GM23338 (cell line): ENCODE measurements around the gene PVR. TPM values are rescaled to one million over a fixed set of nuclear protein-coding genes. Genes with fewer than 3 reads are reported as not detected.

Experiments
- ATAC-seq: fragments of 200-7000 bp; cut with Tn5 transposase; 3 replicates; pipeline ENCODE4 v1.9.1; 2020
- DNase-seq: peaks from one replicate; pipeline ENCODE4 v3.0.0-alpha.2; 2015; ENCODE audit warnings: low spot score
- H2AFZ ChIP-seq: fragments of 200-600 bp; sonication (generic); 2 replicates; pipeline ENCODE4 v1.8.0; 2016; ENCODE audit warnings: antibody characterized with exemption, mild to moderate bottlenecking, moderate library complexity
- H3F3A ChIP-seq: fragments of 200-600 bp; sonication (generic); replicated peaks from 2 replicates; pipeline ENCODE4 v1.8.0; 2017; ENCODE audit warnings: antibody characterized with exemption, mixed run types, low read depth
- H3K27ac ChIP-seq: fragments of 200-600 bp; sonication (generic); 2 replicates; pipeline ENCODE4 v1.6.1; 2016; ENCODE audit warnings: low read depth
- H3K27me3 ChIP-seq: fragments of 200-600 bp; sonication (generic); 2 replicates; pipeline ENCODE4 v1.8.0; 2016; ENCODE audit warnings: mild to moderate bottlenecking, mixed run types, moderate library complexity; ENCODE audit not compliant: insufficient read depth
- H3K36me3 ChIP-seq: fragments of 200-600 bp; sonication (generic); 2 replicates; pipeline ENCODE4 v1.8.0; 2016; ENCODE audit warnings: mild to moderate bottlenecking; ENCODE audit not compliant: insufficient read depth
- H3K4me1 ChIP-seq: fragments of 200-600 bp; sonication (generic); 2 replicates; pipeline ENCODE4 v1.8.0; 2016; ENCODE audit warnings: mild to moderate bottlenecking, moderate library complexity; ENCODE audit not compliant: insufficient read depth
- H3K4me2 ChIP-seq: fragments of 200-600 bp; sonication (generic); 2 replicates; pipeline ENCODE4 v1.7.1; 2017; ENCODE audit warnings: mixed run types
- H3K4me3 ChIP-seq: fragments of 200-600 bp; sonication (generic); 2 replicates; pipeline ENCODE4 v1.6.1; 2016; ENCODE audit warnings: mixed run types
- H3K79me2 ChIP-seq: fragments of 200-600 bp; sonication (generic); replicated peaks from 2 replicates; pipeline ENCODE4 v1.8.0; 2017; ENCODE audit warnings: mild to moderate bottlenecking; ENCODE audit not compliant: insufficient read depth
- H3K9me2 ChIP-seq: fragments of 200-600 bp; sonication (generic); 2 replicates; pipeline ENCODE4 v1.8.0; 2017; ENCODE audit not compliant: insufficient read depth
- H4K20me1 ChIP-seq: fragments of 200-600 bp; sonication (generic); replicated peaks from 2 replicates; pipeline ENCODE4 v1.8.0; 2017; ENCODE audit warnings: mild to moderate bottlenecking; ENCODE audit not compliant: insufficient read depth
- H3K27ac Mint-ChIP-seq: 2 replicates; pipeline ENCODE4 v1.8.0; 2020; ENCODE audit warnings: inconsistent platforms, mild to moderate bottlenecking, moderate library complexity, mixed read lengths
- H3K27me3 Mint-ChIP-seq: 3 replicates; pipeline ENCODE4 v1.8.0; 2022; ENCODE audit warnings: low read depth, mild to moderate bottlenecking, moderate library complexity, mixed read lengths, inconsistent platforms; ENCODE audit not compliant: insufficient read depth, poor library complexity
- H3K36me3 Mint-ChIP-seq: 3 replicates; pipeline ENCODE4 v1.8.0; 2021; ENCODE audit warnings: low read depth, mild to moderate bottlenecking, inconsistent platforms, moderate library complexity, mixed read lengths
- H3K4me1 Mint-ChIP-seq: 3 replicates; pipeline ENCODE4 v1.8.0; 2020; ENCODE audit warnings: mild to moderate bottlenecking, inconsistent platforms, mixed read lengths
- H3K4me3 Mint-ChIP-seq: 3 replicates; pipeline ENCODE4 v1.8.0; 2021; ENCODE audit warnings: moderate library complexity, mild to moderate bottlenecking, inconsistent platforms, mixed read lengths
- H3K9me3 Mint-ChIP-seq: 3 replicates; pipeline ENCODE4 v1.8.0; 2020; ENCODE audit warnings: moderate library complexity, mild to moderate bottlenecking, inconsistent platforms, mixed read lengths
- EZH2phosphoT487 ChIP-seq: fragments of 200-600 bp; sonication (generic); IDR thresholded peaks from one replicate; pipeline ENCODE4 v1.8.1; 2018; ENCODE audit warnings: antibody characterized with exemption; ENCODE audit not compliant: unreplicated experiment
- JUNB ChIP-seq: IDR thresholded peaks from one replicate; pipeline ENCODE4 v1.6.1; 2016; ENCODE audit warnings: antibody characterized with exemption; ENCODE audit not compliant: unreplicated experiment
- NANOG ChIP-seq: IDR thresholded peaks from 2 replicates; pipeline ENCODE4 v1.6.1; 2016; ENCODE audit warnings: antibody characterized with exemption, borderline replicate concordance
- POLR2AphosphoS5 ChIP-seq: IDR thresholded peaks from 2 replicates; pipeline ENCODE4 v1.6.1; 2016; ENCODE audit warnings: antibody characterized with exemption, low read depth
- REST ChIP-seq: IDR thresholded peaks from one replicate; pipeline ENCODE4 v1.6.1; 2018; ENCODE audit warnings: antibody characterized with exemption; ENCODE audit not compliant: unreplicated experiment
- ZNF114 ChIP-seq: fragments of 250-450 bp; sonication (Bioruptor Pico); IDR thresholded peaks from 2 replicates; pipeline ENCODE4 v1.5.0; 2020; ENCODE audit warnings: mild to moderate bottlenecking, moderate library complexity
- ZNF331 ChIP-seq: fragments of 250-450 bp; sonication (Bioruptor Pico); IDR thresholded peaks from 2 replicates; pipeline ENCODE4 v1.5.0; 2020; ENCODE audit warnings: low read depth, mild to moderate bottlenecking, moderate library complexity
- polyA plus RNA-seq: library from polyadenylated mRNA; unstranded; fragments of >200 nt; fragmentation: Nextera tagmentation; extraction: Ambion mirVana; gene quantifications from 2 replicates; pipeline ENCODE4 v1.2.1, GENCODE V29; 2016
- total RNA-seq: library from RNA; depleted of rRNA; stranded (reverse); fragments of >200 nt; shearing (Covaris generic); gene quantifications from 2 replicates; pipeline ENCODE4 v1.2.3, GENCODE V29; 2014
- TF ChIP-seq, protein P1 (sequence below): fragments of 250-450 bp; sonication (Bioruptor Pico); IDR thresholded peaks from 2 replicates; pipeline ENCODE4 v1.5.0; 2020; ENCODE audit warnings: mild to moderate bottlenecking, moderate library complexity
- TF ChIP-seq, protein P2 (sequence below): IDR thresholded peaks from 2 replicates; pipeline ENCODE4 v1.6.1; 2016; ENCODE audit warnings: antibody characterized with exemption

The PVR gene
- total and polyA plus RNA-seq, 2 experiments from 2014 or later, result 4.8 to 19.0 TPM

DNA sequence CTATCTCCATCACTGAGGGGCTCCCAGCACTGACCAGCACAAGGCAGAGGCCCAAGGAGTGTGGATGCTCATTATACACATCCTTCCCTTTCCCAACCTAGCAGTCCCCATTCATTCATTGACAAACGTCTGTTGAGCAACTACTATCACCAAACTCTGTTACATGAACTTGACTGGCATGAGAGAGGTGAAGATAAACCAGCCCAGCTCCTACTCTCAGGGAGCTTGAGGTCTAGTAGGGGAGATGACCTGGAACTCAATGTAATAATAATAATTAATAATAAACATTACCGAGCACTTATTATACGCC lies 46.4 kb downstream of the PVR start (continued):
- TF ChIP-seq, protein P1, sequence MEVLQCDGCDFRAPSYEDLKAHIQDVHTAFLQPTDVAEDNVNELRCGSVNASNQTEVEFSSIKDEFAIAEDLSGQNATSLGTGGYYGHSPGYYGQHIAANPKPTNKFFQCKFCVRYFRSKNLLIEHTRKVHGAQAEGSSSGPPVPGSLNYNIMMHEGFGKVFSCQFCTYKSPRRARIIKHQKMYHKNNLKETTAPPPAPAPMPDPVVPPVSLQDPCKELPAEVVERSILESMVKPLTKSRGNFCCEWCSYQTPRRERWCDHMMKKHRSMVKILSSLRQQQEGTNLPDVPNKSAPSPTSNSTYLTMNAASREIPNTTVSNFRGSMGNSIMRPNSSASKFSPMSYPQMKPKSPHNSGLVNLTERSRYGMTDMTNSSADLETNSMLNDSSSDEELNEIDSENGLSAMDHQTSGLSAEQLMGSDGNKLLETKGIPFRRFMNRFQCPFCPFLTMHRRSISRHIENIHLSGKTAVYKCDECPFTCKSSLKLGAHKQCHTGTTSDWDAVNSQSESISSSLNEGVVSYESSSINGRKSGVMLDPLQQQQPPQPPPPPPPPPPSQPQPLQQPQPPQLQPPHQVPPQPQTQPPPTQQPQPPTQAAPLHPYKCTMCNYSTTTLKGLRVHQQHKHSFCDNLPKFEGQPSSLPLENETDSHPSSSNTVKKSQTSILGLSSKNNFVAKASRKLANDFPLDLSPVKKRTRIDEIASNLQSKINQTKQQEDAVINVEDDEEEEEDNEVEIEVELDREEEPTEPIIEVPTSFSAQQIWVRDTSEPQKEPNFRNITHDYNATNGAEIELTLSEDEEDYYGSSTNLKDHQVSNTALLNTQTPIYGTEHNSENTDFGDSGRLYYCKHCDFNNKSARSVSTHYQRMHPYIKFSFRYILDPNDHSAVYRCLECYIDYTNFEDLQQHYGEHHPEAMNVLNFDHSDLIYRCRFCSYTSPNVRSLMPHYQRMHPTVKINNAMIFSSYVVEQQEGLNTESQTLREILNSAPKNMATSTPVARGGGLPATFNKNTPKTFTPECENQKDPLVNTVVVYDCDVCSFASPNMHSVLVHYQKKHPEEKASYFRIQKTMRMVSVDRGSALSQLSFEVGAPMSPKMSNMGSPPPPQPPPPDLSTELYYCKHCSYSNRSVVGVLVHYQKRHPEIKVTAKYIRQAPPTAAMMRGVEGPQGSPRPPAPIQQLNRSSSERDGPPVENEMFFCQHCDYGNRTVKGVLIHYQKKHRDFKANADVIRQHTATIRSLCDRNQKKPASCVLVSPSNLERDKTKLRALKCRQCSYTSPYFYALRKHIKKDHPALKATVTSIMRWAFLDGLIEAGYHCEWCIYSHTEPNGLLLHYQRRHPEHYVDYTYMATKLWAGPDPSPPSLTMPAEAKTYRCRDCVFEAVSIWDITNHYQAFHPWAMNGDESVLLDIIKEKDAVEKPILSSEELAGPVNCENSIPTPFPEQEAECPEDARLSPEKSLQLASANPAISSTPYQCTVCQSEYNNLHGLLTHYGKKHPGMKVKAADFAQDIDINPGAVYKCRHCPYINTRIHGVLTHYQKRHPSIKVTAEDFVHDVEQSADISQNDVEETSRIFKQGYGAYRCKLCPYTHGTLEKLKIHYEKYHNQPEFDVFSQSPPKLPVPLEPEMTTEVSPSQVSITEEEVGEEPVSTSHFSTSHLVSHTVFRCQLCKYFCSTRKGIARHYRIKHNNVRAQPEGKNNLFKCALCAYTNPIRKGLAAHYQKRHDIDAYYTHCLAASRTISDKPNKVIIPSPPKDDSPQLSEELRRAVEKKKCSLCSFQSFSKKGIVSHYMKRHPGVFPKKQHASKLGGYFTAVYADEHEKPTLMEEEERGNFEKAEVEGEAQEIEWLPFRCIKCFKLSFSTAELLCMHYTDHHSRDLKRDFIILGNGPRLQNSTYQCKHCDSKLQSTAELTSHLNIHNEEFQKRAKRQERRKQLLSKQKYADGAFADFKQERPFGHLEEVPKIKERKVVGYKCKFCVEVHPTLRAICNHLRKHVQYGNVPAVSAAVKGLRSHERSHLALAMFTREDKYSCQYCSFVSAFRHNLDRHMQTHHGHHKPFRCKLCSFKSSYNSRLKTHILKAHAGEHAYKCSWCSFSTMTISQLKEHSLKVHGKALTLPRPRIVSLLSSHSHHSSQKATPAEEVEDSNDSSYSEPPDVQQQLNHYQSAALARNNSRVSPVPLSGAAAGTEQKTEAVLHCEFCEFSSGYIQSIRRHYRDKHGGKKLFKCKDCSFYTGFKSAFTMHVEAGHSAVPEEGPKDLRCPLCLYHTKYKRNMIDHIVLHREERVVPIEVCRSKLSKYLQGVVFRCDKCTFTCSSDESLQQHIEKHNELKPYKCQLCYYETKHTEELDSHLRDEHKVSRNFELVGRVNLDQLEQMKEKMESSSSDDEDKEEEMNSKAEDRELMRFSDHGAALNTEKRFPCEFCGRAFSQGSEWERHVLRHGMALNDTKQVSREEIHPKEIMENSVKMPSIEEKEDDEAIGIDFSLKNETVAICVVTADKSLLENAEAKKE (CRISPR knock-in tag), result no peak

- ATAC-seq, result no peak
- H3K27ac ChIP-seq, result no peak overlapping the region
- H3K27ac Mint-ChIP-seq, result no peak overlapping the region
- no peak for TF ChIP-seq REST
- no peak for TF ChIP-seq ZNF114 (CRISPR knock-in tag)
- TF ChIP-seq, protein P2, sequence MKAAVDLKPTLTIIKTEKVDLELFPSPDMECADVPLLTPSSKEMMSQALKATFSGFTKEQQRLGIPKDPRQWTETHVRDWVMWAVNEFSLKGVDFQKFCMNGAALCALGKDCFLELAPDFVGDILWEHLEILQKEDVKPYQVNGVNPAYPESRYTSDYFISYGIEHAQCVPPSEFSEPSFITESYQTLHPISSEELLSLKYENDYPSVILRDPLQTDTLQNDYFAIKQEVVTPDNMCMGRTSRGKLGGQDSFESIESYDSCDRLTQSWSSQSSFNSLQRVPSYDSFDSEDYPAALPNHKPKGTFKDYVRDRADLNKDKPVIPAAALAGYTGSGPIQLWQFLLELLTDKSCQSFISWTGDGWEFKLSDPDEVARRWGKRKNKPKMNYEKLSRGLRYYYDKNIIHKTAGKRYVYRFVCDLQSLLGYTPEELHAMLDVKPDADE, result no peak
- TF ChIP-seq EZH2phosphoT487, result no peak
- no peak for TF ChIP-seq ZNF331
- no peak for TF ChIP-seq POLR2AphosphoS5
- TF ChIP-seq JUNB, result no peak
- no peak for TF ChIP-seq NANOG
Observed at GRCh38 chr19:44692379-44692721, 48.6 kb downstream of the PVR start.

More at GRCh38 chr19:44692379-44692721, 48.6 kb downstream of the PVR start:
- H3K9me2 ChIP-seq, result no peaks in the 10 kb centered on the region
- H3K36me3 ChIP-seq, result no peaks in the 10 kb centered on the region
- Mint-ChIP-seq H3K4me3 (no peak overlapping the region), H3K36me3 (no peaks in the 10 kb centered on the region), H3K9me3 (no peaks in the 10 kb centered on the region; the same call in 2 of the 3 replicates), H3K4me1 (peaks cover 26% of the 10 kb centered on the region; the same call in 2 of the 3 replicates), H3K27me3 (peaks cover 16% of the 10 kb centered on the region)
- no peaks in the 10 kb centered on the region for H3K79me2 ChIP-seq
- H2AFZ ChIP-seq, result peak overlapping the region; percentile 76; the same call in 1 of the 2 replicates
- no peak overlapping the region for H3K4me2 ChIP-seq
- peaks cover 6% of the 10 kb centered on the region; the same call in 1 of the 2 replicates for H3K4me1 ChIP-seq
- H3K4me3 ChIP-seq, result no peak overlapping the region
- no peaks in the 10 kb centered on the region for H4K20me1 ChIP-seq
- no peak for DNase-seq
- H3K27me3 ChIP-seq, result no peaks in the 10 kb centered on the region
- no peaks in the 10 kb centered on the region for H3F3A ChIP-seq
